H1 (cell line): ENCODE measurements around the gene TMEM121B. TPM values are rescaled to one million over a fixed set of nuclear protein-coding genes. Genes with fewer than 3 reads are reported as not detected.
A peak's percentile ranks its signal among the peaks of the same experiment; 100 is the strongest.

Experiments
- CTCF ChIA-PET: fragments of 300-600 bp; sonication (Branson Sonifier 250); formaldehyde crosslinking; loops from one replicate; lab custom pipeline; 2021; ENCODE audit not compliant: partially characterized antibody; lab: Charles Lee
- POLR2A ChIA-PET: fragments of 300-600 bp; sonication (Branson Sonifier 250); formaldehyde crosslinking; loops from one replicate; lab custom pipeline; 2021; ENCODE audit warnings: inconsistent platforms; ENCODE audit not compliant: partially characterized antibody; lab: Charles Lee
- DNase-seq, 2 experiments: peaks; one replicate each; pipeline versions ENCODE4 v3.0.0 to v3.0.0-alpha.2; 2010 to 2022; ENCODE audit warnings: low spot score in 2 of 2, low read depth in 1 of 2, mixed read lengths in 1 of 2
- FAIRE-seq: peaks from 2 replicates; lab custom pipeline; 2011; peaks lifted over from hg19 to GRCh38; lab: Jason Lieb, UNC
- H2AFZ ChIP-seq: 2 replicates; pipeline ENCODE4 v1.8.1; 2012; ENCODE audit warnings: low read length, inconsistent platforms
- H2AK5ac ChIP-seq: 2 replicates; pipeline ENCODE4 v1.6.1; 2013; ENCODE audit warnings: low read depth, low read length
- H2BK120ac ChIP-seq: replicated peaks from 2 replicates; pipeline ENCODE3; 2013; ENCODE audit warnings: low read depth, low read length, inconsistent platforms
- H2BK12ac ChIP-seq: 2 replicates; pipeline ENCODE4 v1.6.1; 2013; ENCODE audit warnings: low read depth, low read length
- H2BK15ac ChIP-seq: 2 replicates; pipeline ENCODE4 v1.6.1; 2013; ENCODE audit warnings: low read length
- H2BK20ac ChIP-seq: 2 replicates; pipeline ENCODE4 v1.6.1; 2013; ENCODE audit warnings: low read length
- H2BK5ac ChIP-seq: 2 replicates; pipeline ENCODE4 v1.6.1; 2013; ENCODE audit warnings: low read depth, low read length
- H3K14ac ChIP-seq: 2 replicates; pipeline ENCODE4 v1.6.1; 2013; ENCODE audit warnings: inconsistent platforms; ENCODE audit not compliant: insufficient read length
- H3K18ac ChIP-seq: 2 replicates; pipeline ENCODE4 v1.6.1; 2013; ENCODE audit warnings: low read length; ENCODE audit errors: extremely low read depth
- H3K23ac ChIP-seq: 2 replicates; pipeline ENCODE4 v1.6.1; 2013; ENCODE audit warnings: inconsistent platforms; ENCODE audit not compliant: insufficient read length
- H3K23me2 ChIP-seq: 2 replicates; pipeline ENCODE4 v1.6.1; 2013; ENCODE audit warnings: low read depth, low read length
- H3K27ac ChIP-seq: 2 replicates; pipeline ENCODE4 v1.6.1; 2011; ENCODE audit warnings: low read depth, low read length, inconsistent platforms
- H3K27me3 ChIP-seq, 4 experiments: replicated peaks in 1 of 4; 1 replicate in 1 of 4; 2 replicates in 3 of 4; pipeline versions ENCODE4 v1.6.1 to v1.8.1; 2011 to 2013; ENCODE audit warnings: low read length in 3 of 4, mild to moderate bottlenecking in 3 of 4, inconsistent platforms in 2 of 4, mixed read lengths in 2 of 4, moderate library complexity in 1 of 4; ENCODE audit not compliant: control insufficient read depth in 3 of 4, insufficient read depth in 3 of 4; ENCODE audit errors: extremely low read depth in 1 of 4
- H3K36me3 ChIP-seq, 4 experiments: 2 replicates each; pipeline versions ENCODE4 v1.6.1 to v1.8.1; 2011 to 2013; ENCODE audit warnings: mild to moderate bottlenecking in 4 of 4, low read length in 3 of 4, moderate library complexity in 2 of 4, control low read depth in 1 of 4, inconsistent platforms in 1 of 4; ENCODE audit not compliant: insufficient read depth in 4 of 4, control insufficient read depth in 2 of 4
- H3K4ac ChIP-seq: replicated peaks from 2 replicates; pipeline ENCODE3; 2013; ENCODE audit warnings: low read length, low read depth, mixed read lengths, inconsistent platforms; ENCODE audit not compliant: insufficient read length
- H3K4me1 ChIP-seq, 4 experiments: replicated peaks in 1 of 4; 1 replicate in 1 of 4; 2 replicates in 3 of 4; pipeline versions ENCODE4 v1.6.1 to v1.8.1; 2011 to 2013; ENCODE audit warnings: low read length in 3 of 4, inconsistent platforms in 2 of 4, mixed read lengths in 1 of 4; ENCODE audit not compliant: insufficient read depth in 4 of 4, control insufficient read depth in 3 of 4
- H3K4me2 ChIP-seq, 2 experiments: 2 replicates each; pipeline versions ENCODE4 v1.6.1 to v1.8.1; 2011 to 2013; ENCODE audit warnings: low read depth in 2 of 2, low read length in 2 of 2, control low read depth in 1 of 2, inconsistent platforms in 1 of 2, mild to moderate bottlenecking in 1 of 2; ENCODE audit not compliant: insufficient read depth in 1 of 2
- H3K4me3 ChIP-seq, 4 experiments: fragments of 200-600, 300-600 bp in 1 of 4; sonication (generic), shearing (Covaris generic), sonication (Bioruptor Twin) in 1 of 4; 2 replicates each; pipeline versions ENCODE4 v1.5.1 to v1.8.1; 2011 to 2016; ENCODE audit warnings: low read length in 4 of 4, low read depth in 3 of 4, control low read depth in 2 of 4, inconsistent platforms in 2 of 4, mild to moderate bottlenecking in 2 of 4, mixed read lengths in 1 of 4, moderate library complexity in 1 of 4; ENCODE audit not compliant: insufficient read depth in 2 of 4; ENCODE audit errors: extremely low read depth in 1 of 4
- H3K56ac ChIP-seq: replicated peaks from 2 replicates; pipeline ENCODE3; 2013; ENCODE audit warnings: low read depth, mild to moderate bottlenecking, mixed read lengths, low read length, inconsistent platforms; ENCODE audit not compliant: insufficient read length
- H3K79me1 ChIP-seq: 2 replicates; pipeline ENCODE4 v1.6.1; 2013; ENCODE audit warnings: low read depth, low read length, control low read depth
- H3K79me2 ChIP-seq, 2 experiments: 2 replicates each; pipeline versions ENCODE4 v1.6.1 to v1.8.1; 2012 to 2013; ENCODE audit warnings: low read length in 2 of 2, mild to moderate bottlenecking in 2 of 2, inconsistent platforms in 1 of 2; ENCODE audit not compliant: insufficient read depth in 2 of 2, control insufficient read depth in 1 of 2
- H3K9ac ChIP-seq, 4 experiments: replicated peaks in 1 of 4; 1 replicate in 1 of 4; 2 replicates in 3 of 4; pipeline versions ENCODE4 v1.6.1 to v1.8.1; 2011 to 2013; ENCODE audit warnings: low read depth in 3 of 4, low read length in 3 of 4, control low read depth in 2 of 4, mild to moderate bottlenecking in 2 of 4, moderate library complexity in 2 of 4, inconsistent platforms in 1 of 4; ENCODE audit errors: extremely low read depth in 1 of 4
- H3K9me3 ChIP-seq, 2 experiments: 2 replicates each; pipeline versions ENCODE4 v1.6.1 to v1.8.1; 2012 to 2013; ENCODE audit warnings: mild to moderate bottlenecking in 2 of 2, moderate library complexity in 2 of 2, control low read depth in 1 of 2, inconsistent platforms in 1 of 2, low read depth in 1 of 2, low read length in 1 of 2, mixed read lengths in 1 of 2; ENCODE audit not compliant: insufficient read depth in 2 of 2
- H4K20me1 ChIP-seq, 2 experiments: replicated peaks in 1 of 2; 2 replicates each; pipeline versions ENCODE3 to v1.8.1; 2011 to 2013; ENCODE audit warnings: inconsistent platforms in 2 of 2, low read length in 2 of 2, mild to moderate bottlenecking in 1 of 2; ENCODE audit not compliant: insufficient read depth in 2 of 2, control insufficient read depth in 1 of 2
- H4K5ac ChIP-seq: 2 replicates; pipeline ENCODE4 v1.6.1; 2013; ENCODE audit warnings: low read length, low read depth, mixed read lengths, inconsistent platforms; ENCODE audit not compliant: insufficient read length
- H4K8ac ChIP-seq: 2 replicates; pipeline ENCODE4 v1.8.0; 2013; ENCODE audit warnings: mild to moderate bottlenecking, moderate library complexity, low read length, inconsistent platforms; ENCODE audit not compliant: insufficient read depth; ENCODE audit errors: extremely low read depth
- H4K91ac ChIP-seq: replicated peaks from 2 replicates; pipeline ENCODE3; 2013; ENCODE audit warnings: low read length, mixed read lengths, inconsistent platforms; ENCODE audit not compliant: insufficient read length
- CEBPB ChIP-seq: IDR thresholded peaks from 2 replicates; pipeline ENCODE4 v1.6.1; 2012; ENCODE audit warnings: low read depth, low read length
- EP300 ChIP-seq, 2 experiments: IDR thresholded peaks; 1 replicate in 1 of 2; 2 replicates in 1 of 2; pipeline ENCODE4 v1.6.1; 2011 to 2012; ENCODE audit warnings: low read depth in 2 of 2, low read length in 2 of 2, mild to moderate bottlenecking in 2 of 2, borderline replicate concordance in 1 of 2, inconsistent platforms in 1 of 2, moderate library complexity in 1 of 2
- WGBS, 2 experiments: shearing (Covaris generic) in 1 of 2; methylation state at CpG; one replicate each; pipeline versions ENCODE4 v1.1.6 to v1.1.7; 2013 to 2015; ENCODE audit warnings: low lambda C conversion rate in 2 of 2, mixed read lengths in 2 of 2, inconsistent platforms in 1 of 2, low coverage in 1 of 2, missing lambda C conversion rate in 1 of 2; ENCODE audit not compliant: insufficient replicate concordance in 2 of 2, insufficient coverage in 1 of 2, insufficient read length in 1 of 2; ENCODE audit errors: extremely low coverage in 1 of 2, missing lambda C conversion rate in 1 of 2; 5-methylcytosine and 5-hydroxymethylcytosine counted together
- polyA plus RNA-seq, 7 experiments: library from polyadenylated mRNA; depleted of rRNA in 3 of 7; stranded (reverse) in 5 of 7; unstranded in 2 of 7; fragments of >200 nt in 5 of 7; fragments of 200-250 nt in 2 of 7; gene quantifications; 1 replicate in 5 of 7; 2 replicates in 1 of 7; 4 replicates in 1 of 7; pipeline versions ENCODE4 v1.2.1 to v1.2.3, GENCODE V29; 2011 to 2013; ENCODE audit warnings: missing spikeins in 2 of 7, mixed read lengths in 2 of 7
- total RNA-seq: library from RNA; stranded (reverse); fragmentation: NEBNext Ultra II Directional; extraction: Animal tissue kit (Norgen Biotek cat#: 25700); gene quantifications from 2 replicates; pipeline ENCODE4 v1.2.1, GENCODE V29; 2021

TMEM121B gene
- total and polyA plus RNA-seq, 2 of the 8 experiments (the other 6 are each of a cell fraction or from before 2014, with no cell fraction given) = 4.3 to 6.9 TPM

GRCh38 chr22:17079572-17079971 is 41.6 kb downstream of the TMEM121B start:
- Histone ChIP-seq H3K18ac (no peak overlapping the region), H2BK5ac (no peak overlapping the region), H2BK120ac (no peak overlapping the region), H2BK12ac (no peak overlapping the region), H3K56ac (no peak overlapping the region), H3K79me1 (no peaks in the 10 kb centered on the region), H2AFZ (no peak overlapping the region), H3K4me1 (no peaks in the 10 kb centered on the region; a peak in 1 of 7 replicates)
- no peak for TF ChIP-seq EP300 (IDR thresholded peaks at IDR 0.05; ENCODE audit: borderline replicate concordance in 1 of 2, low read depth in 2 of 2, low read length in 2 of 2)
- TF ChIP-seq CEBPB = peak; percentile 73; the same call in 1 of the 2 replicates
- TF ChIP-seq, all 59 proteins: peak for 1
- H3K79me2 ChIP-seq = no peaks in the 10 kb centered on the region
- H3K23ac ChIP-seq = no peak overlapping the region
- no peak for DNase-seq
- POLR2A ChIA-PET = interaction anchor here (0.9 kb wide), 1 partner anchor 22 kb away, joined by 4 read pairs; no protein-coding TSS in a partner anchor
- no peak overlapping the region for H2AK5ac ChIP-seq
- no peak overlapping the region for H2BK20ac ChIP-seq
- H3K27me3 ChIP-seq = peaks cover 0 to 5% (median 0%) of the 10 kb centered on the region in 4 experiments; a peak in 3 of 7 replicates
- H3K4ac ChIP-seq = no peak overlapping the region
- no peak overlapping the region for H3K14ac ChIP-seq
- 85% methylated on average over 4 of the region's 4 CpGs; no CpG with 5 or more reads in 1 of the 2 experiments for WGBS, 2 experiments
- no peak overlapping the region for H3K4me2 ChIP-seq
- no peaks in the 10 kb centered on the region for H4K20me1 ChIP-seq
- H4K5ac ChIP-seq = no peak overlapping the region
- H3K23me2 ChIP-seq = peaks cover 2% of the 10 kb centered on the region; the same call in 1 of the 2 replicates
- no peak overlapping the region for H2BK15ac ChIP-seq
- CTCF ChIA-PET = interaction anchor here (0.6 to 1.6 kb wide), 6 partner anchors 14 to 419 kb away, joined by 3 to 9 read pairs (median 4); no protein-coding TSS in a partner anchor
- no peaks in the 10 kb centered on the region for H3K36me3 ChIP-seq
- H3K9me3 ChIP-seq = no peaks in the 10 kb centered on the region
- H3K27ac ChIP-seq = no peak overlapping the region; the same call in 1 of the 2 replicates
- H4K91ac ChIP-seq = peak overlapping the region; percentile 88
- H4K8ac ChIP-seq = no peak overlapping the region; the same call in 1 of the 2 replicates
- FAIRE-seq = no peak
- no peak overlapping the region for H3K9ac ChIP-seq
- no peak overlapping the region for H3K4me3 ChIP-seq
